Breast epithelium (tissue), 3 donors: ENCODE measurements around the gene KCNJ6.

Experiments
- CTCF ChIP-seq, 3 donors: fragments of 450-650 bp; IDR thresholded peaks; one replicate each; pipeline ENCODE4 v1.5.1; 2016 to 2017; ENCODE audit warnings: antibody characterized with exemption in 3 of 3, mild to moderate bottlenecking in 3 of 3, moderate library complexity in 3 of 3
- POLR2A ChIP-seq: fragments of 450-650 bp; IDR thresholded peaks from one replicate; pipeline ENCODE4 v1.6.1; 2016; ENCODE audit warnings: antibody characterized with exemption, mild to moderate bottlenecking, moderate library complexity
- POLR2AphosphoS5 ChIP-seq, 3 donors: sonication (generic); formaldehyde crosslinking; IDR thresholded peaks; one replicate each; pipeline ENCODE4 v1.6.1; 2017; ENCODE audit warnings: antibody characterized with exemption in 3 of 3

GRCh38 chr21:37642493-37642892 is 273.8 kb downstream of the KCNJ6 start:
- no peak for TF ChIP-seq POLR2AphosphoS5 (IDR thresholded peaks at IDR 0.05)
- TF ChIP-seq CTCF (IDR thresholded peaks at IDR 0.05): no peak
- TF ChIP-seq POLR2A: no peak
